ENCODE measurements around the gene DNAH11. TPM values are rescaled to one million over a fixed set of nuclear protein-coding genes. Genes with fewer than 3 reads are reported as not detected.
A peak's percentile ranks its signal among the peaks of the same experiment; 100 is the strongest.
"Not testable (repeated sequence)": the region's sequence is repeated elsewhere in the genome, so short reads cannot be mapped to it uniquely, and the experiment has no call there.

Gene DNAH11
- total and polyA plus RNA-seq, 9 of the 15 experiments (the other 6 are each of a cell fraction or from before 2014, with no cell fraction given) = under 0.01 TPM; not detected in 7

DNA sequence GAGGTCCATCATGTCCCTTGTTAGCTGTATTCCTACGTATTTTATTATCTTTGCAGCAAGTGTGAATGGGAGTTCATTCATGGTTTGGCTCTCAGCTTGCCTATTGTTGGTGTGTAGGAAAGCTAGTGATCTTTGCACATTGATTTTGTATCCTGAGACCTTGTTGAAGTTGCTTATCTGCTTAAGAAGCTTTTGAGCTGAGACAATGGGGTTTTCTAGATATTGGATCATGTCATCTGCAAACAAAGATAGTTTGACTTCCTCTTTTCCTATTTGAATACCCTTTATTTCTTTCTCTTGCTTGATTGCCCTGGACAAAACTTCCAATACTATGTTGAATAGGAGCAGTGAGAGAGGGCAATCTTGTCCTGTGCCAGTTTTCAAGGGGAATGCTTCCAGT lies 10.4 kb upstream of the DNAH11 start:
- BruUV-seq (replicated peaks); H2AFZ ChIP-seq (ENCODE audit: low read depth, low read length); H3K4me3 ChIP-seq; H3K9ac ChIP-seq (ENCODE audit: insufficient read depth in 1 of 2, low read depth in 2 of 2, low read length in 2 of 2); H3K27ac ChIP-seq (ENCODE audit: extremely low read depth, low read depth, low read length); DNase-seq (ENCODE audit: extremely low read depth in 1 of 4, low spot score in 3 of 4); H3K4me1 ChIP-seq (replicated peaks in 1 of 2; ENCODE audit: control insufficient read depth in 2 of 2, insufficient read depth in 2 of 2, low read length in 2 of 2); H3K9me3 ChIP-seq (replicated peaks; ENCODE audit: control insufficient read depth, insufficient read depth, low read depth, low read length); POLR2A ChIA-PET; FAIRE-seq; H3K4me2 ChIP-seq (ENCODE audit: insufficient read depth, low read length); H3K36me3 ChIP-seq (ENCODE audit: control insufficient read depth, insufficient read depth, low read length); intact Hi-C loops (cut with micrococcal nuclease); CTCF ChIA-PET (ENCODE audit: low intra/inter-chr PET ratio); H4K20me1 ChIP-seq (replicated peaks; ENCODE audit: control insufficient read depth, insufficient read depth, low read length); H3K9me1 ChIP-seq (ENCODE audit: control insufficient read depth, insufficient read depth, low read length); ATAC-seq; H3K27me3 ChIP-seq (ENCODE audit: control insufficient read depth in 2 of 2, insufficient read depth in 2 of 2, low read length in 2 of 2); in situ Hi-C loops (cut with MboI); H3K79me2 ChIP-seq (ENCODE audit: control insufficient read depth, insufficient read depth, low read length); TF ChIP-seq TEAD4 (CRISPR knock-in tag; IDR thresholded peaks at IDR 0.05; ENCODE audit: borderline replicate concordance): not testable (repeated sequence)
- TF ChIP-seq TAL1 (IDR thresholded peaks at IDR 0.05) (peak; percentile 34; the same call in 1 of the 2 replicates), CBFA2T3 (IDR thresholded peaks at IDR 0.05) (peak; percentile 18; the same call in 1 of the 2 replicates), KLF16 (IDR thresholded peaks at IDR 0.05) (0 out of 2 replicates have a peak, but pooled peaks have one; percentile 41), TEAD4 (IDR thresholded peaks at IDR 0.05; ENCODE audit: low read length) (peak; percentile 34; the same call in 1 of the 2 replicates), TCF3 (CRISPR knock-in tag; IDR thresholded peaks at IDR 0.05) (peak; percentile 30; the same call in 1 of the 2 replicates), ARID1B (IDR thresholded peaks at IDR 0.05) (peak; percentile 51), SOX6 (IDR thresholded peaks at IDR 0.05) (peak; percentile 65; the same call in 1 of the 2 replicates)
- 0% methylated on average over 1 of the region's 1 CpG for WGBS (ENCODE audit: insufficient coverage, low coverage, missing lambda C conversion rate)

DNA sequence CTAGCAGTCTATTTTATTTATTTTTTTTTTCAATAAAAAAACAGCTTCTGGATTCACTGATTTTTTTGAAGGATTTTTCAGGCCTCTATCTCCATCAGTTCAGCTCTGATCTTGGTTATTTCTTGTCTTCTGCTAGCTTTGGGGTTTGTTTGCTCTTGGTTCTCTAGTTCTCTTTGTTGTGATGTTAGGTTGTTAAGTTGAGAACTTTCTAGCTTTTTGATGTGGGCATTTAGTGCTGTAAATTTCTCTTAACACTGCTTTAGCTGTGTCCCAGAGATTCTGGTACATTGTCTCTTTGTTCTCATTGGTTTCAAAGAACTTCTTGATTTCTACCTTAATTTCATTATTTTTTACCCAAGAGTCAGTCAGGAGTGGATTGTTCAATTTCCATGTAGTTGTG lies 9.2 kb upstream of the DNAH11 start:
- in situ Hi-C loops (cut with MboI); BruUV-seq (replicated peaks): not testable (repeated sequence)

DNA sequence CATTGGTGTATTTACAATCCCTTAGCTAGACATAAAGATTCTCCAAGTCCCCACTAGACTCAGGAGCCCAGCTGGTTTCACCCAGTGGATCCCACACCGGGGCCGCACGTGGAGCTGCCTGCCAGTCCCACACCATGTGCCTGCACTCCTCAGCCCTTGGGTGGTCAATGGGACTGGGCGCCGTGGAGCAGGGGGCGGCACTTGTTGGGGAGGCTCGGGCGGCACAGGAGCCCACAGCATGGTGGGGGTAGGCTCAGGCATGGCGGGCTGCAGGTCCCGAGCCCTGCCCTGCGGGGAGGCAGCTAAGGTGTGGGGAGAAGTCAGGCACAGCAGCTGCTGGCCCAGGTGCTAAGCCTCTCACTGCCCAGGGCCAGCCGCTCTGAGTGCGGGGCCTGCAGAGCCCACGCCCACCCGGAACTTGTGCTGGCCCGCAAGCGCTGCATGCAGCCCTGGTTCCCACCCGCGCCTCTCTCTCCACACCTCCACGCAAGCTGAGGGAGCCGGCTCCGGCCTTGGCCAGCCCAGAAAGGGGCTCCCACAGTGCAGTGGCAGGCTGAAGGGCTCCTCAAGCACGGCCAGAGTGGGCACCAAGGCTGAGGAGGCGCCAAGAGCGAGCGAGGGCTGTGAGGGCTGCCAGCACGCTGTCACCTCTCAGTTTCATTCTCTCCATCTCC lies 6.3 kb upstream of the DNAH11 start:
- H4K20me1 ChIP-seq (replicated peaks; ENCODE audit: control insufficient read depth, insufficient read depth, low read length); H3K9ac ChIP-seq (ENCODE audit: insufficient read depth in 1 of 2, low read depth in 2 of 2, low read length in 2 of 2); POLR2A ChIA-PET; BruUV-seq (replicated peaks); H3K9me3 ChIP-seq (replicated peaks; ENCODE audit: control insufficient read depth, insufficient read depth, low read depth, low read length); H3K4me2 ChIP-seq (ENCODE audit: insufficient read depth, low read length); ATAC-seq; CTCF ChIA-PET (ENCODE audit: low intra/inter-chr PET ratio); H3K27ac ChIP-seq (ENCODE audit: extremely low read depth, low read depth, low read length); H3K4me1 ChIP-seq (replicated peaks in 1 of 2; ENCODE audit: control insufficient read depth in 2 of 2, insufficient read depth in 2 of 2, low read length in 2 of 2); H2AFZ ChIP-seq (ENCODE audit: low read depth, low read length); in situ Hi-C loops (cut with MboI); FAIRE-seq; intact Hi-C loops (cut with micrococcal nuclease); H3K9me1 ChIP-seq (ENCODE audit: control insufficient read depth, insufficient read depth, low read length); H3K79me2 ChIP-seq (ENCODE audit: control insufficient read depth, insufficient read depth, low read length); H3K36me3 ChIP-seq (ENCODE audit: control insufficient read depth, insufficient read depth, low read length); DNase-seq (ENCODE audit: extremely low read depth in 1 of 4, low spot score in 3 of 4); H3K4me3 ChIP-seq; H3K27me3 ChIP-seq (ENCODE audit: control insufficient read depth in 2 of 2, insufficient read depth in 2 of 2, low read length in 2 of 2): not testable (repeated sequence)
- 11% methylated on average over 26 of the region's 27 CpGs for WGBS (ENCODE audit: insufficient coverage, low coverage, missing lambda C conversion rate)

More for the DNA sequence above, 9.2 kb upstream of the DNAH11 start:
- intact Hi-C loops (cut with micrococcal nuclease); ATAC-seq; CTCF ChIA-PET (ENCODE audit: low intra/inter-chr PET ratio); H3K27ac ChIP-seq (ENCODE audit: extremely low read depth, low read depth, low read length); DNase-seq (ENCODE audit: extremely low read depth in 1 of 4, low spot score in 3 of 4); H3K4me2 ChIP-seq (ENCODE audit: insufficient read depth, low read length); H3K36me3 ChIP-seq (ENCODE audit: control insufficient read depth, insufficient read depth, low read length); H3K4me1 ChIP-seq (replicated peaks in 1 of 2; ENCODE audit: control insufficient read depth in 2 of 2, insufficient read depth in 2 of 2, low read length in 2 of 2); H3K4me3 ChIP-seq; H3K9me3 ChIP-seq (replicated peaks; ENCODE audit: control insufficient read depth, insufficient read depth, low read depth, low read length); FAIRE-seq; POLR2A ChIA-PET; H4K20me1 ChIP-seq (replicated peaks; ENCODE audit: control insufficient read depth, insufficient read depth, low read length); H3K27me3 ChIP-seq (ENCODE audit: control insufficient read depth in 2 of 2, insufficient read depth in 2 of 2, low read length in 2 of 2); H3K79me2 ChIP-seq (ENCODE audit: control insufficient read depth, insufficient read depth, low read length); H3K9ac ChIP-seq (ENCODE audit: insufficient read depth in 1 of 2, low read depth in 2 of 2, low read length in 2 of 2); H3K9me1 ChIP-seq (ENCODE audit: control insufficient read depth, insufficient read depth, low read length); H2AFZ ChIP-seq (ENCODE audit: low read depth, low read length): not testable (repeated sequence)

Data from K562 (cell line).